ENCODE measurements around the gene SETMAR.

SETMAR gene

GRCh38 chr3:4306860-4307259 lies 3.7 kb downstream of the SETMAR start:
- no peak overlapping the region for H2BK120ac ChIP-seq (ENCODE audit: low read depth, low read length)
- peaks cover 6% of the 10 kb centered on the region for H3K4me1 ChIP-seq (ENCODE audit: control insufficient read depth, low read depth, low read length)
- H2BK15ac ChIP-seq (replicated peaks; ENCODE audit: low read depth), result no peak overlapping the region
- DNase-seq, result no peak
- H2BK5ac ChIP-seq (ENCODE audit: low read length), result no peak overlapping the region
- H3K27me3 ChIP-seq (ENCODE audit: insufficient read depth, low read length, poor library complexity), result no peaks in the 10 kb centered on the region
- no CpG with 5 or more reads among the region's 2 CpGs for WGBS (ENCODE audit: extremely low coverage, insufficient coverage, low lambda C conversion rate)
- no peak overlapping the region for H3K4ac ChIP-seq (ENCODE audit: low read depth, low read length)
- H4K5ac ChIP-seq (ENCODE audit: low read length), result no peak overlapping the region
- H3K4me3 ChIP-seq (ENCODE audit: low read length), result no peak overlapping the region
- peaks cover 7% of the 10 kb centered on the region for H3K79me1 ChIP-seq (ENCODE audit: low read length)
- H3K23ac ChIP-seq (ENCODE audit: low read length), result no peak overlapping the region
- peaks cover 6% of the 10 kb centered on the region for H3K79me2 ChIP-seq (ENCODE audit: control insufficient read depth, insufficient read depth, low read length)
- no peak overlapping the region for H3K56ac ChIP-seq (ENCODE audit: low read length)
- no peak overlapping the region for H3K4me2 ChIP-seq (ENCODE audit: low read length)
- no peak overlapping the region for H4K8ac ChIP-seq (ENCODE audit: low read depth, low read length)
- H3K36me3 ChIP-seq (ENCODE audit: control insufficient read depth, insufficient read depth, low read length), result no peaks in the 10 kb centered on the region
- no peak overlapping the region for H3K18ac ChIP-seq (ENCODE audit: low read length)
- no peak overlapping the region for H3K9ac ChIP-seq (ENCODE audit: low read length)
- H3K27ac ChIP-seq (ENCODE audit: low read depth, low read length), result no peak overlapping the region
- no peak overlapping the region for H2AK5ac ChIP-seq (ENCODE audit: low read length)

- peaks cover 7% of the 10 kb centered on the region for H3K79me1 ChIP-seq (ENCODE audit: low read length)
- H3K4me1 ChIP-seq (ENCODE audit: control insufficient read depth, low read depth, low read length), result peaks cover 4% of the 10 kb centered on the region
- H2BK15ac ChIP-seq (replicated peaks; ENCODE audit: low read depth), result no peak overlapping the region
- DNase-seq, result no peak
- H4K8ac ChIP-seq (ENCODE audit: low read depth, low read length), result no peak overlapping the region
- H3K36me3 ChIP-seq (ENCODE audit: control insufficient read depth, insufficient read depth, low read length), result no peaks in the 10 kb centered on the region
- H3K18ac ChIP-seq (ENCODE audit: low read length), result peak overlapping the region; percentile 22
- no peaks in the 10 kb centered on the region for H3K79me2 ChIP-seq (ENCODE audit: control insufficient read depth, insufficient read depth, low read length)
- H3K27me3 ChIP-seq (ENCODE audit: insufficient read depth, low read length, poor library complexity), result no peaks in the 10 kb centered on the region
- no peak overlapping the region for H3K4me2 ChIP-seq (ENCODE audit: low read length)
- H3K9ac ChIP-seq (ENCODE audit: low read length), result no peak overlapping the region
- no CpG with 5 or more reads among the region's 3 CpGs for WGBS (ENCODE audit: extremely low coverage, insufficient coverage, low lambda C conversion rate)
- no peak overlapping the region for H3K4me3 ChIP-seq (ENCODE audit: low read length)
- H2BK5ac ChIP-seq (ENCODE audit: low read length), result no peak overlapping the region
- H3K23ac ChIP-seq (ENCODE audit: low read length), result no peak overlapping the region
- no peak overlapping the region for H2AK5ac ChIP-seq (ENCODE audit: low read length)
- no peak overlapping the region for H3K4ac ChIP-seq (ENCODE audit: low read depth, low read length)
- H3K56ac ChIP-seq (ENCODE audit: low read length), result no peak overlapping the region
- H3K27ac ChIP-seq (ENCODE audit: low read depth, low read length), result no peak overlapping the region
- no peak overlapping the region for H2BK120ac ChIP-seq (ENCODE audit: low read depth, low read length)
- no peak overlapping the region for H4K5ac ChIP-seq (ENCODE audit: low read length)
These were observed 6.4 kb downstream of the SETMAR start for GRCh38 chr3:4309491-4310128.

GRCh38 chr3:4310971-4311370 lies 7.8 kb downstream of the SETMAR start:
- Histone ChIP-seq H3K56ac (ENCODE audit: low read length) (no peak overlapping the region), H3K27ac (ENCODE audit: low read depth, low read length) (no peak overlapping the region), H3K4ac (ENCODE audit: low read depth, low read length) (no peak overlapping the region), H2AK5ac (ENCODE audit: low read length) (no peak overlapping the region), H2BK5ac (ENCODE audit: low read length) (no peak overlapping the region), H3K4me1 (ENCODE audit: control insufficient read depth, low read depth, low read length) (peaks cover 4% of the 10 kb centered on the region), H3K18ac (ENCODE audit: low read length) (no peak overlapping the region), H3K23ac (ENCODE audit: low read length) (no peak overlapping the region), H3K27me3 (ENCODE audit: insufficient read depth, low read length, poor library complexity) (no peaks in the 10 kb centered on the region), H4K5ac (ENCODE audit: low read length) (no peak overlapping the region), H3K79me2 (ENCODE audit: control insufficient read depth, insufficient read depth, low read length) (no peaks in the 10 kb centered on the region), H3K4me2 (ENCODE audit: low read length) (no peak overlapping the region), H3K9ac (ENCODE audit: low read length) (no peak overlapping the region), H3K36me3 (ENCODE audit: control insufficient read depth, insufficient read depth, low read length) (no peaks in the 10 kb centered on the region), H2BK15ac (replicated peaks; ENCODE audit: low read depth) (no peak overlapping the region), H3K79me1 (ENCODE audit: low read length) (peaks cover 6% of the 10 kb centered on the region), H3K4me3 (ENCODE audit: low read length) (no peak overlapping the region), H2BK120ac (ENCODE audit: low read depth, low read length) (no peak overlapping the region), H4K8ac (ENCODE audit: low read depth, low read length) (no peak overlapping the region)
- no peak for DNase-seq
- WGBS (ENCODE audit: extremely low coverage, insufficient coverage, low lambda C conversion rate), result no CpG with 5 or more reads among the region's 3 CpGs

GRCh38 chr3:4311496-4311895 lies 8.3 kb downstream of the SETMAR start:
- Histone ChIP-seq H2BK5ac (ENCODE audit: low read length) (no peak overlapping the region), H3K4me1 (ENCODE audit: control insufficient read depth, low read depth, low read length) (peaks cover 4% of the 10 kb centered on the region), H3K4me3 (ENCODE audit: low read length) (no peak overlapping the region), H3K23ac (ENCODE audit: low read length) (no peak overlapping the region), H3K79me1 (ENCODE audit: low read length) (peaks cover 4% of the 10 kb centered on the region), H2AK5ac (ENCODE audit: low read length) (no peak overlapping the region), H4K8ac (ENCODE audit: low read depth, low read length) (no peak overlapping the region), H3K79me2 (ENCODE audit: control insufficient read depth, insufficient read depth, low read length) (no peaks in the 10 kb centered on the region), H3K56ac (ENCODE audit: low read length) (no peak overlapping the region), H3K4ac (ENCODE audit: low read depth, low read length) (no peak overlapping the region), H3K27ac (ENCODE audit: low read depth, low read length) (no peak overlapping the region), H3K18ac (ENCODE audit: low read length) (no peak overlapping the region), H3K27me3 (ENCODE audit: insufficient read depth, low read length, poor library complexity) (no peaks in the 10 kb centered on the region), H2BK120ac (ENCODE audit: low read depth, low read length) (no peak overlapping the region), H3K36me3 (ENCODE audit: control insufficient read depth, insufficient read depth, low read length) (no peaks in the 10 kb centered on the region), H3K9ac (ENCODE audit: low read length) (no peak overlapping the region), H3K4me2 (ENCODE audit: low read length) (no peak overlapping the region), H2BK15ac (replicated peaks; ENCODE audit: low read depth) (no peak overlapping the region), H4K5ac (ENCODE audit: low read length) (no peak overlapping the region)
- DNase-seq, result no peak

- no CpG with 5 or more reads among the region's 4 CpGs for WGBS (ENCODE audit: extremely low coverage, insufficient coverage, low lambda C conversion rate)
- Histone ChIP-seq H3K27ac (ENCODE audit: low read depth, low read length) (no peak overlapping the region), H3K36me3 (ENCODE audit: control insufficient read depth, insufficient read depth, low read length) (no peaks in the 10 kb centered on the region), H4K5ac (ENCODE audit: low read length) (no peak overlapping the region), H2AK5ac (ENCODE audit: low read length) (no peak overlapping the region), H2BK120ac (ENCODE audit: low read depth, low read length) (no peak overlapping the region), H3K27me3 (ENCODE audit: insufficient read depth, low read length, poor library complexity) (no peaks in the 10 kb centered on the region), H3K4me2 (ENCODE audit: low read length) (no peak overlapping the region), H3K4me1 (ENCODE audit: control insufficient read depth, low read depth, low read length) (peaks cover 2% of the 10 kb centered on the region), H3K4me3 (ENCODE audit: low read length) (no peak overlapping the region), H3K9ac (ENCODE audit: low read length) (no peak overlapping the region), H4K8ac (ENCODE audit: low read depth, low read length) (no peak overlapping the region), H3K4ac (ENCODE audit: low read depth, low read length) (no peak overlapping the region), H3K79me1 (ENCODE audit: low read length) (peaks cover 1% of the 10 kb centered on the region), H3K23ac (ENCODE audit: low read length) (no peak overlapping the region), H3K56ac (ENCODE audit: low read length) (no peak overlapping the region), H3K18ac (ENCODE audit: low read length) (no peak overlapping the region), H2BK15ac (replicated peaks; ENCODE audit: low read depth) (no peak overlapping the region), H3K79me2 (ENCODE audit: control insufficient read depth, insufficient read depth, low read length) (no peaks in the 10 kb centered on the region), H2BK5ac (ENCODE audit: low read length) (no peak overlapping the region)
- DNase-seq, result no peak
These were observed 10.6 kb downstream of the SETMAR start for GRCh38 chr3:4313606-4314293.

- H2AK5ac ChIP-seq (ENCODE audit: low read length), result no peak overlapping the region
- no peak overlapping the region for H3K56ac ChIP-seq (ENCODE audit: low read length)
- no peak overlapping the region for H3K9ac ChIP-seq (ENCODE audit: low read length)
- no peak for DNase-seq
- H2BK120ac ChIP-seq (ENCODE audit: low read depth, low read length), result no peak overlapping the region
- no peak overlapping the region for H4K5ac ChIP-seq (ENCODE audit: low read length)
- no peaks in the 10 kb centered on the region for H3K79me1 ChIP-seq (ENCODE audit: low read length)
- H2BK15ac ChIP-seq (replicated peaks; ENCODE audit: low read depth), result no peak overlapping the region
- no peaks in the 10 kb centered on the region for H3K27me3 ChIP-seq (ENCODE audit: insufficient read depth, low read length, poor library complexity)
- no peak overlapping the region for H3K23ac ChIP-seq (ENCODE audit: low read length)
- H3K4me1 ChIP-seq (ENCODE audit: control insufficient read depth, low read depth, low read length), result no peaks in the 10 kb centered on the region
- H2BK5ac ChIP-seq (ENCODE audit: low read length), result no peak overlapping the region
- H3K4me3 ChIP-seq (ENCODE audit: low read length), result no peak overlapping the region
- WGBS (ENCODE audit: extremely low coverage, insufficient coverage, low lambda C conversion rate), result no CpG with 5 or more reads among the region's 4 CpGs
- no peak overlapping the region for H3K27ac ChIP-seq (ENCODE audit: low read depth, low read length)
- no peak overlapping the region for H3K4me2 ChIP-seq (ENCODE audit: low read length)
- H3K79me2 ChIP-seq (ENCODE audit: control insufficient read depth, insufficient read depth, low read length), result no peaks in the 10 kb centered on the region
- no peak overlapping the region for H3K18ac ChIP-seq (ENCODE audit: low read length)
- H3K36me3 ChIP-seq (ENCODE audit: control insufficient read depth, insufficient read depth, low read length), result no peaks in the 10 kb centered on the region
- no peak overlapping the region for H3K4ac ChIP-seq (ENCODE audit: low read depth, low read length)
- H4K8ac ChIP-seq (ENCODE audit: low read depth, low read length), result no peak overlapping the region
These were observed 11.5 kb downstream of the SETMAR start for GRCh38 chr3:4314688-4315087.
